Measurements from ENCODE around the gene TAOK2. TPM values are rescaled to one million over a fixed set of nuclear protein-coding genes. Genes with fewer than 3 reads are reported as not detected.

TAOK2 gene
- total and polyA plus RNA-seq, 2 of the 4 experiments (the other 2 are of a cell fraction): 23.0 to 31.7 TPM

- TF ChIP-seq CEBPB (IDR thresholded peaks at IDR 0.05; ENCODE audit: low read depth, low read length) (no peak), POLR2A (IDR thresholded peaks at IDR 0.05; ENCODE audit: low read depth, low read length) (no peak)
Observed at GRCh38 chr16:29963021-29963743, 10.5 kb upstream of the TAOK2 start (continued).

- H4K91ac ChIP-seq (ENCODE audit: insufficient read depth, low read depth, low read length): no peak overlapping the region
- BruUV-seq (replicated peaks): no TSS peak
- H3K4ac ChIP-seq (ENCODE audit: low read depth, low read length): no peak overlapping the region
- H3K27me3 ChIP-seq (ENCODE audit: control insufficient read depth, insufficient read depth, low read length): no peaks in the 10 kb centered on the region
- ChIA-PET POLR2A (ENCODE audit: unreplicated experiment) (no interaction called here), CTCF (no interaction called here)
- H4K8ac ChIP-seq (ENCODE audit: low read depth in 2 of 2, low read length in 2 of 2): no peak overlapping the region
- H3K27ac ChIP-seq (ENCODE audit: insufficient read depth, low read length): no peak overlapping the region
- H3K4me3 ChIP-seq (ENCODE audit: insufficient read depth, low read depth, low read length): no peak overlapping the region
- H2AK9ac ChIP-seq (replicated peaks; ENCODE audit: low read depth, low read length, poor library complexity): no peak overlapping the region
- H3K56ac ChIP-seq (ENCODE audit: extremely low read depth, insufficient read depth, low read length): no peak overlapping the region
- H4K20me1 ChIP-seq (ENCODE audit: insufficient read depth, low read length): no peaks in the 10 kb centered on the region
- H3K36me3 ChIP-seq (ENCODE audit: control insufficient read depth, insufficient read depth, low read length): peaks cover 22% of the 10 kb centered on the region
- H2BK120ac ChIP-seq (ENCODE audit: low read depth, low read length): no peak overlapping the region
- no peak overlapping the region for H3K14ac ChIP-seq (replicated peaks; ENCODE audit: low read depth, low read length)
- DNase-seq (no peak), ATAC-seq (ENCODE audit: low read depth) (no peak)
- no peak overlapping the region for H3K18ac ChIP-seq (ENCODE audit: low read depth, low read length)
- H2AFZ ChIP-seq (replicated peaks; ENCODE audit: low read length, poor library complexity): no peak overlapping the region
- dilution Hi-C loops (cut with HindIII; ENCODE audit: low sequenced_read_pairs, unreplicated experiment): no loop called here
- H3K9me1 ChIP-seq (ENCODE audit: insufficient read depth, low read length): no peaks in the 10 kb centered on the region
- H3K4me1 ChIP-seq (ENCODE audit: control insufficient read depth, insufficient read depth, low read length): no peaks in the 10 kb centered on the region; the same call in 1 of the 2 replicates
- H3K4me2 ChIP-seq (ENCODE audit: low read depth, low read length): no peak overlapping the region
- H2BK15ac ChIP-seq (ENCODE audit: low read depth, low read length): no peak overlapping the region
- no peak overlapping the region for H3K9ac ChIP-seq (ENCODE audit: low read depth, low read length)
- TF ChIP-seq POLR2A (IDR thresholded peaks at IDR 0.05; ENCODE audit: low read depth, low read length): no peak
- TF ChIP-seq CHD1 (IDR thresholded peaks at IDR 0.05; ENCODE audit: low read depth, low read length): no peak
- H3K9me3 ChIP-seq (ENCODE audit: control insufficient read depth, insufficient read depth, low read length): no peaks in the 10 kb centered on the region
- H3K79me1 ChIP-seq (ENCODE audit: low read depth in 1 of 2, low read length in 2 of 2): peaks cover 0 to 7% of the 10 kb centered on the region in 2 experiments
- H2AK5ac ChIP-seq (ENCODE audit: low read depth, low read length): no peak overlapping the region
- H2BK20ac ChIP-seq (ENCODE audit: low read depth, low read length): no peak overlapping the region
- 76% methylated on average over 2 of the region's 4 CpGs; no CpG with 5 or more reads in 1 of the 2 experiments for WGBS, 2 experiments (ENCODE audit: extremely low coverage in 2 of 2, insufficient read length in 1 of 2)
- no peak overlapping the region for H2BK5ac ChIP-seq (ENCODE audit: low read depth, low read length, poor library complexity, severe bottlenecking)
- intact Hi-C loops (cut with micrococcal nuclease): no loop called here
- no peak overlapping the region for H4K5ac ChIP-seq (ENCODE audit: low read depth, low read length)
- H3K23ac ChIP-seq (ENCODE audit: low read depth, low read length): no peak overlapping the region
- in situ Hi-C loops (cut with MboI; ENCODE audit: low sequenced_read_pairs): no loop called here
Observed at GRCh38 chr16:29968205-29968604, 5.5 kb upstream of the TAOK2 start.
